Osteoblast (primary cell): ENCODE data around the gene ZBTB7C. TPM values are rescaled to one million over a fixed set of nuclear protein-coding genes. Genes with fewer than 3 reads are reported as not detected.

Experiments
- DNase-seq: peaks from one replicate; pipeline ENCODE4 v3.0.0; 2011; ENCODE audit warnings: low spot score, mixed read lengths; ENCODE audit not compliant: insufficient read length; ENCODE audit errors: missing footprints
- H2AFZ ChIP-seq: 2 replicates; pipeline ENCODE4 v1.6.0; 2011; ENCODE audit warnings: mild to moderate bottlenecking, low read length
- H3K27ac ChIP-seq: 2 replicates; pipeline ENCODE4 v1.5.1; 2011; ENCODE audit warnings: mild to moderate bottlenecking, low read depth, low read length, moderate library complexity
- H3K27me3 ChIP-seq: 2 replicates; pipeline ENCODE4 v1.6.0; 2012; ENCODE audit warnings: mild to moderate bottlenecking, control low read depth, inconsistent platforms, low read length, moderate library complexity; ENCODE audit not compliant: insufficient read depth
- H3K36me3 ChIP-seq: 2 replicates; pipeline ENCODE4 v1.5.1; 2011; ENCODE audit warnings: mild to moderate bottlenecking, low read length, control low read depth, moderate library complexity; ENCODE audit not compliant: insufficient read depth
- H3K4me1 ChIP-seq: 2 replicates; pipeline ENCODE4 v1.5.1; 2011; ENCODE audit warnings: mild to moderate bottlenecking, low read length, control low read depth, moderate library complexity; ENCODE audit not compliant: insufficient read depth
- H3K4me2 ChIP-seq: 2 replicates; pipeline ENCODE4 v1.6.0; 2011; ENCODE audit warnings: mild to moderate bottlenecking, low read length; ENCODE audit not compliant: insufficient read depth
- H3K4me3 ChIP-seq: fragments of 200-600 bp; sonication (generic); 3 replicates; pipeline ENCODE4 v1.5.1; 2012; ENCODE audit warnings: mild to moderate bottlenecking, low read length, inconsistent platforms; ENCODE audit not compliant: insufficient read depth
- H3K79me2 ChIP-seq: 2 replicates; pipeline ENCODE4 v1.6.0; 2012; ENCODE audit warnings: mild to moderate bottlenecking, low read length, control low read depth, inconsistent platforms; ENCODE audit not compliant: insufficient read depth
- H3K9me3 ChIP-seq: 2 replicates; pipeline ENCODE4 v1.5.1; 2011; ENCODE audit warnings: low read depth, low read length, control low read depth
- H4K20me1 ChIP-seq: 2 replicates; pipeline ENCODE4 v1.6.0; 2012; ENCODE audit warnings: mild to moderate bottlenecking, low read length, control low read depth; ENCODE audit not compliant: insufficient read depth
- CTCF ChIP-seq: IDR thresholded peaks from 2 replicates; pipeline ENCODE4 v1.5.1; 2011; ENCODE audit warnings: mild to moderate bottlenecking, low read depth, low read length, moderate library complexity; ENCODE audit errors: extremely low read depth
- total RNA-seq: library from RNA; depleted of rRNA; stranded (reverse); fragments of >200 nt; gene quantifications from 2 replicates; pipeline ENCODE4 v1.2.3, GENCODE V29; 2012

The ZBTB7C gene
- total RNA-seq, 1 donor, result 0.36 TPM

- H3K4me3 ChIP-seq, result no peak overlapping the region
- H3K4me2 ChIP-seq, result no peak overlapping the region
- no peaks in the 10 kb centered on the region for H3K79me2 ChIP-seq
- no peaks in the 10 kb centered on the region for H3K36me3 ChIP-seq
- no peaks in the 10 kb centered on the region for H3K4me1 ChIP-seq
- no peaks in the 10 kb centered on the region for H4K20me1 ChIP-seq
- TF ChIP-seq CTCF, result no peak
- no peak for DNase-seq
- H3K9me3 ChIP-seq, result no peaks in the 10 kb centered on the region
- no peak overlapping the region for H3K27ac ChIP-seq
- H2AFZ ChIP-seq, result no peak overlapping the region
- no peaks in the 10 kb centered on the region for H3K27me3 ChIP-seq
These were observed 158.7 kb downstream of the ZBTB7C start for GRCh38 chr18:48250362-48250907.

- H3K4me3 ChIP-seq, result no peak overlapping the region
- TF ChIP-seq CTCF, result no peak
- no peaks in the 10 kb centered on the region for H3K36me3 ChIP-seq
- DNase-seq, result no peak
- no peaks in the 10 kb centered on the region for H3K4me1 ChIP-seq
- H4K20me1 ChIP-seq, result no peaks in the 10 kb centered on the region
- no peaks in the 10 kb centered on the region for H3K27me3 ChIP-seq
- H3K27ac ChIP-seq, result no peak overlapping the region
- H3K4me2 ChIP-seq, result no peak overlapping the region
- no peak overlapping the region for H2AFZ ChIP-seq
- H3K9me3 ChIP-seq, result no peaks in the 10 kb centered on the region
- no peaks in the 10 kb centered on the region for H3K79me2 ChIP-seq
These were observed 159.3 kb downstream of the ZBTB7C start for GRCh38 chr18:48249854-48250253.

DNA sequence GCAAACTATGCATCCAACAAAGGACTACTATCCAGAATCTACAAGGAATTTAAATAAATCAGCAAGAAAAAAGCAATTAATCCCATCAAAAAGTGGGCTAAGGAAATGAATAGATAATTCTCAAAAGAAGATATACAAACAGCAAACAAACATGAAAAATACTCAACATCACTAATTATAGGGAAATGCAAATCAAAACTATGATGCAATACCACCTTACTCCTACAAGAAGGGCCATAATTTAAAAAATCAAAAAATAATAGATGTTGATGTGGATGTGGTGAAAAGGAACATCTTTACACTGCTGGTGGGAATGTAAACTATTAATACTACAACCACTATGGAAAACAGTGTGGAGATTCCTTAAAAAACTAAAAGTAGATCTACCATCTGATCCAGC, 164.7 kb downstream of the ZBTB7C start:
- no peaks in the 10 kb centered on the region for H3K9me3 ChIP-seq
- H4K20me1 ChIP-seq, result no peaks in the 10 kb centered on the region
- DNase-seq, result no peak
- TF ChIP-seq CTCF, result no peak
- no peaks in the 10 kb centered on the region for H3K36me3 ChIP-seq
- no peak overlapping the region for H3K4me2 ChIP-seq
- no peak overlapping the region for H3K4me3 ChIP-seq
- H3K79me2 ChIP-seq, result no peaks in the 10 kb centered on the region
- no peaks in the 10 kb centered on the region for H3K27me3 ChIP-seq
- H3K4me1 ChIP-seq, result no peaks in the 10 kb centered on the region
- no peak overlapping the region for H2AFZ ChIP-seq
- H3K27ac ChIP-seq, result no peak overlapping the region

DNA sequence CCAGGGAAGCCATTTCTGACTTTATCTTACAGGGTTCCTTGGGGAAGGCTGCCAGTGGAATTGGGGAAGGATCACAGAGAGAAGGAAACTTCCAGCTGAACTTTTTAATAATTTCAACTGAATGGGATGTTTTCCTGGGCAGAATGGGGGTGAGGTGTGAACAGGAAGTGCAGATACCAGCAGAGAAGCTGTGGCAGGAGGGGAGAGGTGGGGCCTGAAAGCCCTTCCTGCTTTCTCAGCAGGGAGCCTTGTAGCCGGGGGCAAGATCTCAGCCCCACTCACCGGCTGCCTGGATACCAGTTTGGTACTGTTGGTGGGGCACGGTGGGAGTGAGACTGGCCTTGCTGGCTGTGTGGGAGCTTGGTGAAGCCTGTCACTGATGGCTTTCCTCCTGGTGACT, 170.5 kb downstream of the ZBTB7C start:
- Histone ChIP-seq H3K27me3 (peaks cover 28% of the 10 kb centered on the region), H3K4me3 (no peak overlapping the region), H3K4me2 (no peak overlapping the region), H2AFZ (no peak overlapping the region), H3K4me1 (no peaks in the 10 kb centered on the region), H3K79me2 (no peaks in the 10 kb centered on the region), H3K36me3 (no peaks in the 10 kb centered on the region), H3K27ac (no peak overlapping the region), H4K20me1 (no peaks in the 10 kb centered on the region), H3K9me3 (no peaks in the 10 kb centered on the region)
- TF ChIP-seq CTCF, result no peak
- DNase-seq, result no peak
